CD4-positive, alpha-beta T cell treated with Interleukin-12 subunit alpha and Interleukin-12 subunit beta, for 1 hour (primary cell): ENCODE measurements around the gene AHCTF1.
"Not testable (repeated sequence)": the region's sequence is repeated elsewhere in the genome, so short reads cannot be mapped to it uniquely, and the experiment has no call there.

Experiments
- DNase-seq: peaks from one replicate; pipeline ENCODE4 v3.0.0-alpha.2; 2020

AHCTF1 gene

GRCh38 chr1:246837418-246838117 lies 94.2 kb downstream of the AHCTF1 start:
- no peak for DNase-seq

- no peak for DNase-seq
Measured at GRCh38 chr1:246836209-246836966, 95.4 kb downstream of the AHCTF1 start.

DNA sequence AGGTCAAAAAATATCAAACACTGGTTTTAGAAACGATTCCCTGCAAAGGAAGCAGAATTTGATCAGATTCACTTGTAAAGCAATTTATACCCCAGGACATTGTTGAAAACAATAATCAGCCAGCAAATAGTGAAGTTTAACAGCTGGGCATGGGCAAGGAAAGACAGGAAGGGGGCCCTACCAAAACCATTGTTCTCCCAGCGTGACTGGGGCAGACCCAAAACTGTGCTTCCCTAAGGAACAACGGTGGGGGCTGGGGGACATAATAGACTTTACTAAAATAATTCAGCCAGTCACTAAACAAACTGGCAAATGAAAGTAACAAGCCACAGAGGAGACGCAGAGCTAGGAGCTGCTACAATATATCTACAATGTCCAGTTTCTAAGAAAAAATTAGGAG lies 100.2 kb downstream of the AHCTF1 start:
- DNase-seq = no peak

DNA sequence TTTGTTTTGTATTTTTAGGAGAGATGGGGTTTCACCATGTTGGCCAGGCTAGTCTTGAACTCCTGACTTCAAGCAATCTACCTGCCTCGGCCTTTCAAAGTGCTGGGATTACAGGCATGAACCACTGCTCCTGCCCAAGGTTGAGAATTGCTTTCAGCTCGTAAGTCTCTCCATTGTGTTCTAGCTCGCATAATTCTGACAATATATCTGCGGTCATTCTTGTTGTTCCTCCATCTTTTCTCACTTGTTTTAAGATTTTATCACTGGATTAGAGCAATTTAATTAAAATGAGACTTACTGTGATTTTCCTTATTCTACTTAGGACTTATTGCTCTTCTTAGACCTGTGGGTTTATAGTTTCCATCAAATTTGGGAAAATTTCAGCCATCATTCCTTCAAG lies 102.9 kb downstream of the AHCTF1 start:
- no peak for DNase-seq

DNA sequence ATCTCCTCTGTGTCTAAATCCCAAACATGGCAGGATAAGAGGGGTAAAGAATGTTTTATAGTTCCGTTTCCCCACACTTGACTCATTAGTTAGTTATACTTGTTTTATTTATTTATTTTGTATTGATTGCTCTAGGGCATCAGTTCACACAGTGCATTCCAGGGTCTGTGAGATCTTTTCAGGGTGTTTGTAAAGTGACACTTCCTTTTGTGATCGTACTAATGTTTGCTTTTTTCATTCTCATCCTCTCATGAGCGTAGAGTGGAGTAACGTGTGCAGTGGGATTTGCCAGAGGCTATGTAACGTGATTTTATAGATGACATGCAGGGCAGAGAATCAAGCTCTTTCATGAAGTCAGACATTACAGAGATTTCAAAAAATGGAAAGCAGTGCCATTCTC lies 104.4 kb downstream of the AHCTF1 start:
- no peak for DNase-seq

- DNase-seq = no peak
Measured at GRCh38 chr1:246825557-246826175, 106.1 kb downstream of the AHCTF1 start.

DNA sequence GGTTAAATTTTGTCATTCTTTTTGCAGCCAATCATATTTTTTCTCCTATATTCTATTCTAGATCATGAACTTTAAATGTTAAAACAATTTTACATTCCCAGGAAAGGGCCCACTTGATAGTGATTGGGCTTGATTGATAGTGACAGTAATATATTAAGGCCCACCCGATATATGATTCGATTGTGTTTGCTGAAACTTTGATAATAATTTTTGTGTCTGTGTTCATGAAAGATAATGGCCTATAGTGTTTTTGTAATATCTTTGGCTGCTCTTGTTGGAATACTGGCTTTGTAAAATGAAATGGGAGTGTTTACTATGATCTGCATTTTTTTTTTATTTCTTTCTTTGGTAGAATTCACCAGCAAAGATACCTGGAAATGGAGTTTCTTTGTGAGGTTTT lies 107.2 kb downstream of the AHCTF1 start:
- no peak for DNase-seq

GRCh38 chr1:246822154-246822553 lies 109.6 kb downstream of the AHCTF1 start:
- not testable (repeated sequence) for DNase-seq

- DNase-seq = no peak
Measured at GRCh38 chr1:246820666-246821065, 111.1 kb downstream of the AHCTF1 start.

DNA sequence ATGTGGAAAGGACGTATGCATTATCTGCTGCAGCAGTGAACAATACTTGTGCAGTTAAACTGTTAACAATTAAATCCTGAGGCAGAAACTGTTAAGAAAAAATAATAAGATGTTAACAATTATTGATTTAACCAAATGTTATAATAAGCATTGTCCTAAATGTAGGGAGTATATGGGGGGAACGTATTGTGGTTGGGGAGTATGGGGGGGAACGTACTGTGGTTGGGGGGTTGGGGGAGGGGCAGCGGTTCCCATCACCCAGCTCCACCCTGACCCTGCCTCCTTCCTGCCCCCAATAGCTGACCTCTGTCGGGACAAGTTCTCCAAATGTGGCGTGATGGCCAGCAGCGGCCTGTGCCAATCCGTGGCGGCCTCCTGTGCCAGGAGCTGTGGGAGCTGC lies 114.0 kb downstream of the AHCTF1 start:
- not testable (repeated sequence) for DNase-seq

GRCh38 chr1:246815693-246816270 lies 116.0 kb downstream of the AHCTF1 start:
- DNase-seq = no peak

DNA sequence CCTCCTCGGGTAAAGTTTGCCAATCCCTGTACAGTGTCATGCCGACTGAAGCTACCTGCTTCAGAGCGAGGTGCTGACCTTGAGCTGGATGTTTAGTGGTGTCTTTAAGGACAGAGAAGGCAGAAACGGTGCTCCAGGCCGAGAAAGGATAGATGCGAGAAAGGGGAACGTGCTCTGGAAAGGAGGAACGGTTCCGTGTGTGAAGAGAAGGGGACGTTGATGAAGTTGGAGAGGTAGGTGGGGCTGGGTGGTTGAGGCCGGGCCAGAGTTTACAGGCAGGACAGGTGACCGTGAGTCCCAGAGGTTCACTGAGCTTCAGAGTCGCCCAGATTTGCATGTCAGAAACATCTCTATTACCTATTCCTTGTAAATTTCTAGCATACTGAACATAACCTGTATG lies 116.9 kb downstream of the AHCTF1 start:
- DNase-seq = no peak

DNA sequence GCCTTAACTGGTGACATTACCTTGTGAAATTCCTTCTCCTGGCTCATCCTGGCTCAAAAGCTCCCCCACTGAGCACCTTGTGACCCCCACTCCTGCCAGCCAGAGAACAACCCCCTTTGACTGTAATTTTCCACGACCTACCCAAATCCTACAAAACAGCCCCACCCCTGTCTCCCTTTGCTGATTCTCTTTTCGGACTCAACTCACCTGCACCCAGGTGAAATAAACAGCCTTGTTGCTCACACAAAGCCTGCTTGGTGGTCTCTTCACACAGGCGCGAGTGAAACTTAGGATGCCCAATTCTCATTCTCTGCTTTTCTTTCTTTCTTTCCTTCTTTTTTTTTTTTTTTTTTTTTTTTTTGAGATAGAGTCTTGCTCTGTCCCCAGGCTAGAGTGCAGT lies 118.4 kb downstream of the AHCTF1 start:
- not testable (repeated sequence) for DNase-seq

DNA sequence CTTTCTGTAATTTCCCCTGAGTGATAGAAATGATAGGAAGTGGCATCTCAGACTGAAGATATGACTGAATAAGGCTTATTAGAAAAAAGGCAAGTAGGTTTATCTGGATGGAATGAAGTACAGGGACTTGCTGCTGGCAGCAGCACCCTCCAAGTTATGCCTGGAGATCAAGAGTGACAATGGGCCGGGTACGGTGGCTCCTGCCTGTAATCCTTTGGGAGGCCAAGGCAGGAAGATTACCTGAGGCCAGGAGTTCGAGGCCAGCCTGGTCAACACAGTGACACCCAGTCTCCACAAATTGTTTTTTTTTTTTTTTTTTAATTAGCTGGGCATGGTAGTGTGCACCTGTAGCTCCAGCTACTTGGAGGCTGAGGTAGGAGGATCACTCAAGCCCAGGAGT lies 119.8 kb downstream of the AHCTF1 start:
- no peak for DNase-seq

- DNase-seq = no peak
Measured at GRCh38 chr1:246809473-246809872, 122.3 kb downstream of the AHCTF1 start.

DNA sequence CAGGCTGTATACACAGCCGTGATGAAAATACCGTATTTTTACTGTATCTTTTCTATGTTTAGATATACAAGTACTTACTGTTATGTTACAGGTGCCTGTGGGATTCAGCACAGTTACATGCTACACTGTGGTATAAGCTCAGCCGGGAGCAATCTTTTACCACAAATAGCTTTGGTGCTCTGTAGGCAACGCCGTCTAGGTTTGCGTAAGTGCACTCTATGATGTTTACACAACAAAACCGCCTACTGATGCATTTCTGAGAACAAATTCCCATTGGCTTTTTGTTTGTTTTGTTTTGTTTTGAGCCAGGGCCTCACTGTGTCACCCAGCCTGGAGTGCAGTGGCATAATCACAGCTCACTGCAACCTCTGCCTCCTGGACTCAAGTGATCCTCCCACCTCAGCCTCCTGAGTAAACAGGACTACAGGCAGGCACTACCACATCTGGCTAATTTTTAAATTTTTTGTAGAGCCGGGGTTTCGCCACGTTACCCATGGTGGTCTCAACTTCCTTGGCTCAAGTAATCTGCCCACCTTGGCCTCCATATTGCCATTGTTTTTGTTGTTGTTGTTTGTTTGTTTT lies 126.5 kb downstream of the AHCTF1 start:
- DNase-seq = no peak

DNA sequence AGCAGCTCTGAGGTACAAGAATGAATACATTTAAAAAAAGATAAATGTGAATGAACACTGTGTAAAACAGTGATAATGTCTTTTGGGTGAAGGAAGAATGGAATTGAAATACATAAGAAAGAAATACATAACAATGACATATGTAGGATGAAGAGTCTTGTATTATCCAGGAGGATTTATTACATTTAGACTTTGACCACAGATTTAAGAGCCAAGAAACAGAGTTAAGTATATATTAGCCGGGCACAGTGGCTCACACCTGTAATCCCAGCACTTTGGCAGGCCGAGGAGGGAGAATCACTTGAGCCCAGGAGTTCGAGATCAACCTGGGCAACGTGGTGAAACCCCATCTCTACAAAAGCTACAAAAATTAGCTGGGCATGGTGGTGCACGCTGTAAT lies 127.9 kb downstream of the AHCTF1 start:
- no peak for DNase-seq

DNA sequence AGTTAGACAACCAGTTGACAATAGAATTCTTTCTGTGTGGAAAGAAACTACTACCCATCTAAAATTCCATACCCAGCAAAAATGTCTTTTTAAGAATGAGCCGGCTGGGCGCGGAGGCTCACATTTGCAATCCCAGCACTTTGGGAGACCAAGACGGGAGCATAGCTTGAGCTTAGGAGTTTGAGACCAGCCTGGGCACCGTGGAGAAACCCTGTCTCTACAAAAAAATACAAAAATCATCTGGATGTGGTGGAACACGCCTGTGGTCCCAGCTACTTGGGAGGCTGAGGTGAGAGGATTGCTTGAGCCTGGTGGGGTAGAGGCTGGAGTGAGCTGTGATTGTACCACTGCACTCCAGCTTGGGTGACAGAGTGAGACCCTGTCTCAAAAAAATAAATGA lies 128.4 kb downstream of the AHCTF1 start:
- no peak for DNase-seq

GRCh38 chr1:246801241-246802020 lies 130.3 kb downstream of the AHCTF1 start:
- DNase-seq = no peak

DNA sequence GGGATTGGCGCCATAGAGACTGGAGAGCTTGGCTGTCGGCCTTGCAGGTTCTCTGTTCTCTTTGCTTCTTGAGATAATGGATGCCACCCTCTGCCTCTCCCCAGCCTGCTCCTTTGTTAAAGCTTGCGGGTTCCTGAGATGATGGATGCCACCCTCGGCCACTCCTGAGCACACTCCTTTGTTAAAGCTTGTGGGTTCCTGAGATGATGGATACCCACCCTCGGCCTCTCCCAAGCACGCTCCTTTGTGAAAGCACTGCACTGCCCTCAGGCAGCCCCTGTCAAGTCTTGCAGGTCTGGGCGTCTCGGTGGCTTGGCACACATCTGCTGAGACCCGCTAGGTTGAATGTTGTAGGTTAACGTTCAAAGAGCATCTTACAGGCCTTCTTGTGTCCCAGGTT lies 131.0 kb downstream of the AHCTF1 start:
- DNase-seq = no peak

DNA sequence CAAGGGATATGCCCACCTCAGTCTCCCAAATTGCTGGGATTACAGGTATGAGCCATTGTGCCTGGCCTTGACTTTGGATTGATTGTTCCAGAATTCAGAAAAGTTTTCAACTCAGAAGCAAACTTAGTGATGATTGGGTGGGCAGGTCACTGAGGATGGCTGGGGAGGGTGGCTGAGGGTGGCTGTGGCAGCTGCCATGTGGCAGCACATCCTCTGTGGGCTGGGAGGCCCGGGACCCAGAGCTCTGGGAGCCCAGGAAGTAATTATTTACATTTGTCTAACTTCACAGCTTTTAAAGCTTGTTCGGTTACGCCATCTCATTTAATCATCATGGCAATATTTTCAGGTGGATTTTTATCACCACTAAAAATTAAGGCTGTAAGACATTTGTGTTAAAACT lies 131.4 kb downstream of the AHCTF1 start:
- no peak for DNase-seq
